Panc1 (cell line): ENCODE results near the gene RGS3. TPM values are rescaled to one million over a fixed set of nuclear protein-coding genes. Genes with fewer than 3 reads are reported as not detected.

Experiments
- ATAC-seq: fragments of 200-7000 bp; cut with Tn5 transposase; 2 replicates; pipeline ENCODE4 v1.9.1; 2020; ENCODE audit warnings: mild to moderate bottlenecking, moderate library complexity
- BruUV-seq: library from RNA; stranded (reverse); fragments of 400-500 nt; replicated peaks from 2 replicates; lab custom pipeline; 2021; lab: Mats Ljungman, UMichigan
- CTCF ChIA-PET: fragments of 300-600 bp; sonication (Branson Sonifier 250); formaldehyde crosslinking; loops from one replicate; lab custom pipeline; 2022; ENCODE audit warnings: antibody characterized with exemption; lab: Charles Lee
- POLR2A ChIA-PET: fragments of 300-600 bp; sonication (Branson Sonifier 250); formaldehyde crosslinking; loops from one replicate; lab custom pipeline; 2022; ENCODE audit warnings: antibody characterized with exemption; lab: Charles Lee
- DNase-seq: peaks from one replicate; pipeline ENCODE4 v3.0.0-alpha.2; 2010; ENCODE audit warnings: low read depth, low spot score
- H3K27ac ChIP-seq: 2 replicates; pipeline ENCODE4 v1.5.1; 2011; ENCODE audit warnings: mild to moderate bottlenecking, low read length, inconsistent platforms
- H3K27me3 ChIP-seq: fragments of 200-500 bp; sonication (Bioruptor generic); 2 replicates; pipeline ENCODE4 v1.6.0; 2014; ENCODE audit warnings: low read length, inconsistent platforms; ENCODE audit not compliant: control insufficient read depth, insufficient read depth
- H3K36me3 ChIP-seq: fragments of 200-500 bp; sonication (Bioruptor generic); 2 replicates; pipeline ENCODE4 v1.5.1; 2014; ENCODE audit warnings: inconsistent platforms, mild to moderate bottlenecking, low read length, moderate library complexity; ENCODE audit not compliant: control insufficient read depth, insufficient read depth
- H3K4me1 ChIP-seq: 2 replicates; pipeline ENCODE4 v1.5.1; 2011; ENCODE audit warnings: inconsistent platforms, mild to moderate bottlenecking, low read length, moderate library complexity; ENCODE audit not compliant: control insufficient read depth, insufficient read depth
- H3K4me3 ChIP-seq, 2 experiments: 2 replicates each; pipeline ENCODE4 v1.5.1; 2011 to 2012; ENCODE audit warnings: low read depth in 2 of 2, low read length in 2 of 2, mild to moderate bottlenecking in 2 of 2, inconsistent platforms in 1 of 2, moderate library complexity in 1 of 2
- H3K9me3 ChIP-seq: fragments of 200-500 bp; sonication (Bioruptor generic); 2 replicates; pipeline ENCODE4 v1.5.1; 2014; ENCODE audit warnings: low read depth, mild to moderate bottlenecking, inconsistent platforms, low read length, moderate library complexity; ENCODE audit not compliant: control insufficient read depth, insufficient read depth
- CTCF ChIP-seq: fragments of 450-650 bp; IDR thresholded peaks from 2 replicates; pipeline ENCODE4 v1.5.1; 2017; ENCODE audit warnings: mild to moderate bottlenecking
- POLR2AphosphoS5 ChIP-seq: IDR thresholded peaks from 2 replicates; pipeline ENCODE4 v1.6.1; 2012; ENCODE audit warnings: mild to moderate bottlenecking, low read depth, low read length, moderate library complexity
- REST ChIP-seq, 2 experiments: IDR thresholded peaks; 2 replicates each; pipeline ENCODE4 v1.6.1; 2011 to 2012; ENCODE audit warnings: low read depth in 2 of 2, control low read depth in 1 of 2, low read length in 1 of 2, mild to moderate bottlenecking in 1 of 2, moderate library complexity in 1 of 2; ENCODE audit not compliant: insufficient read depth in 1 of 2
- SIN3A ChIP-seq: IDR thresholded peaks from 2 replicates; pipeline ENCODE4 v1.6.1; 2012; ENCODE audit warnings: low read depth, mild to moderate bottlenecking, low read length, moderate library complexity, borderline replicate concordance; ENCODE audit not compliant: insufficient read depth
- TCF7L2 ChIP-seq: IDR thresholded peaks from 2 replicates; pipeline ENCODE4 v1.6.1; 2011; ENCODE audit warnings: mild to moderate bottlenecking, low read depth, low read length, inconsistent platforms
- in situ Hi-C: cut with HindIII; loops from 2 replicates; pipeline ENCODE4 v1.10.0; 2016; ENCODE audit warnings: low sequenced_read_pairs, low pct_unique_long_range_greater_than_20kb
- intact Hi-C: fragments of 100-400 bp; cut with micrococcal nuclease; formaldehyde crosslinking; loops from one replicate; pipeline ENCODE4 v1.10.0; 2022; ENCODE audit not compliant: unreplicated experiment
- total RNA-seq: library from RNA; stranded (reverse); gene quantifications from one replicate; pipeline ENCODE4 v1.2.1, GENCODE V29; 2021; ENCODE audit not compliant: unreplicated experiment

The RGS3 gene
- total RNA-seq, 1 experiment from 2014 or later = 15.1 TPM

GRCh38 chr9:113417370-113417769, 46.2 kb upstream of the RGS3 start:
- TF ChIP-seq POLR2AphosphoS5 (no peak), SIN3A (no peak), REST (IDR thresholded peaks at IDR 0.05; ENCODE audit: insufficient read depth in 1 of 2, low read depth in 2 of 2, low read length in 1 of 2) (no peak), CTCF (no peak)
- ChIA-PET POLR2A (no interaction called here), CTCF (no interaction called here)
- H3K27ac ChIP-seq = no peak overlapping the region
- no peaks in the 10 kb centered on the region for H3K36me3 ChIP-seq
- no TSS peak for BruUV-seq
- in situ Hi-C loops = no loop called here
- no peak overlapping the region for H3K4me3 ChIP-seq
- H3K27me3 ChIP-seq = no peaks in the 10 kb centered on the region
- ATAC-seq (no peak), DNase-seq (no peak)
- intact Hi-C loops = no loop called here
- H3K4me1 ChIP-seq = no peaks in the 10 kb centered on the region
- no peaks in the 10 kb centered on the region for H3K9me3 ChIP-seq

- ChIA-PET POLR2A (no interaction called here), CTCF (no interaction called here)
- Histone ChIP-seq H3K4me1 (no peaks in the 10 kb centered on the region), H3K4me3 (no peak overlapping the region), H3K27ac (no peak overlapping the region), H3K9me3 (no peaks in the 10 kb centered on the region), H3K36me3 (no peaks in the 10 kb centered on the region), H3K27me3 (no peaks in the 10 kb centered on the region)
- ATAC-seq (no peak), DNase-seq (no peak)
- intact Hi-C loops = no loop called here
- BruUV-seq = no TSS peak
- in situ Hi-C loops = no loop called here
- TF ChIP-seq CTCF = no peak
- TF ChIP-seq TCF7L2 = no peak
- no peak for TF ChIP-seq POLR2AphosphoS5
- TF ChIP-seq REST (IDR thresholded peaks at IDR 0.05; ENCODE audit: insufficient read depth in 1 of 2, low read depth in 2 of 2, low read length in 1 of 2) = no peak
- no peak for TF ChIP-seq SIN3A
Observed at GRCh38 chr9:113421726-113422125, 41.8 kb upstream of the RGS3 start.
